Panc1 (cell line): Measurements from ENCODE around the gene GPR27. TPM values are rescaled to one million over a fixed set of nuclear protein-coding genes. Genes with fewer than 3 reads are reported as not detected.

Experiments used
- ATAC-seq: fragments of 200-7000 bp; cut with Tn5 transposase; 2 replicates; pipeline ENCODE4 v1.9.1; 2020; ENCODE audit warnings: mild to moderate bottlenecking, moderate library complexity
- BruUV-seq: library from RNA; stranded (reverse); fragments of 400-500 nt; replicated peaks from 2 replicates; lab custom pipeline; 2021; lab: Mats Ljungman, UMichigan
- CTCF ChIA-PET: fragments of 300-600 bp; sonication (Branson Sonifier 250); formaldehyde crosslinking; loops from one replicate; lab custom pipeline; 2022; ENCODE audit warnings: antibody characterized with exemption; lab: Charles Lee
- POLR2A ChIA-PET: fragments of 300-600 bp; sonication (Branson Sonifier 250); formaldehyde crosslinking; loops from one replicate; lab custom pipeline; 2022; ENCODE audit warnings: antibody characterized with exemption; lab: Charles Lee
- DNase-seq: peaks from one replicate; pipeline ENCODE4 v3.0.0-alpha.2; 2010; ENCODE audit warnings: low read depth, low spot score
- H3K27ac ChIP-seq: 2 replicates; pipeline ENCODE4 v1.5.1; 2011; ENCODE audit warnings: mild to moderate bottlenecking, low read length, inconsistent platforms
- H3K27me3 ChIP-seq: fragments of 200-500 bp; sonication (Bioruptor generic); 2 replicates; pipeline ENCODE4 v1.6.0; 2014; ENCODE audit warnings: low read length, inconsistent platforms; ENCODE audit not compliant: control insufficient read depth, insufficient read depth
- H3K36me3 ChIP-seq: fragments of 200-500 bp; sonication (Bioruptor generic); 2 replicates; pipeline ENCODE4 v1.5.1; 2014; ENCODE audit warnings: inconsistent platforms, mild to moderate bottlenecking, low read length, moderate library complexity; ENCODE audit not compliant: control insufficient read depth, insufficient read depth
- H3K4me1 ChIP-seq: 2 replicates; pipeline ENCODE4 v1.5.1; 2011; ENCODE audit warnings: inconsistent platforms, mild to moderate bottlenecking, low read length, moderate library complexity; ENCODE audit not compliant: control insufficient read depth, insufficient read depth
- H3K4me3 ChIP-seq, 2 experiments: 2 replicates each; pipeline ENCODE4 v1.5.1; 2011 to 2012; ENCODE audit warnings: low read depth in 2 of 2, low read length in 2 of 2, mild to moderate bottlenecking in 2 of 2, inconsistent platforms in 1 of 2, moderate library complexity in 1 of 2
- H3K9me3 ChIP-seq: fragments of 200-500 bp; sonication (Bioruptor generic); 2 replicates; pipeline ENCODE4 v1.5.1; 2014; ENCODE audit warnings: low read depth, mild to moderate bottlenecking, inconsistent platforms, low read length, moderate library complexity; ENCODE audit not compliant: control insufficient read depth, insufficient read depth
- CTCF ChIP-seq: fragments of 450-650 bp; IDR thresholded peaks from 2 replicates; pipeline ENCODE4 v1.5.1; 2017; ENCODE audit warnings: mild to moderate bottlenecking
- POLR2AphosphoS5 ChIP-seq: IDR thresholded peaks from 2 replicates; pipeline ENCODE4 v1.6.1; 2012; ENCODE audit warnings: mild to moderate bottlenecking, low read depth, low read length, moderate library complexity
- SIN3A ChIP-seq: IDR thresholded peaks from 2 replicates; pipeline ENCODE4 v1.6.1; 2012; ENCODE audit warnings: low read depth, mild to moderate bottlenecking, low read length, moderate library complexity, borderline replicate concordance; ENCODE audit not compliant: insufficient read depth
- TCF7L2 ChIP-seq: IDR thresholded peaks from 2 replicates; pipeline ENCODE4 v1.6.1; 2011; ENCODE audit warnings: mild to moderate bottlenecking, low read depth, low read length, inconsistent platforms
- in situ Hi-C: cut with HindIII; loops from 2 replicates; pipeline ENCODE4 v1.10.0; 2016; ENCODE audit warnings: low sequenced_read_pairs, low pct_unique_long_range_greater_than_20kb
- intact Hi-C: fragments of 100-400 bp; cut with micrococcal nuclease; formaldehyde crosslinking; loops from one replicate; pipeline ENCODE4 v1.10.0; 2022; ENCODE audit not compliant: unreplicated experiment
- total RNA-seq: library from RNA; stranded (reverse); gene quantifications from one replicate; pipeline ENCODE4 v1.2.1, GENCODE V29; 2021; ENCODE audit not compliant: unreplicated experiment
- TF ChIP-seq, protein P1 (sequence below), 2 experiments: IDR thresholded peaks; 2 replicates each; pipeline ENCODE4 v1.6.1; 2011 to 2012; ENCODE audit warnings: low read depth in 2 of 2, control low read depth in 1 of 2, low read length in 1 of 2, mild to moderate bottlenecking in 1 of 2, moderate library complexity in 1 of 2; ENCODE audit not compliant: insufficient read depth in 1 of 2

GPR27 gene
- total RNA-seq, 1 experiment from 2014 or later = 0.15 TPM

- intact Hi-C loops (no loop called here), in situ Hi-C loops (no loop called here)
- no peaks in the 10 kb centered on the region for H3K27me3 ChIP-seq
- TF ChIP-seq POLR2AphosphoS5 (no peak), TCF7L2 (no peak), SIN3A (no peak), CTCF (no peak)
- TF ChIP-seq, protein P1, sequence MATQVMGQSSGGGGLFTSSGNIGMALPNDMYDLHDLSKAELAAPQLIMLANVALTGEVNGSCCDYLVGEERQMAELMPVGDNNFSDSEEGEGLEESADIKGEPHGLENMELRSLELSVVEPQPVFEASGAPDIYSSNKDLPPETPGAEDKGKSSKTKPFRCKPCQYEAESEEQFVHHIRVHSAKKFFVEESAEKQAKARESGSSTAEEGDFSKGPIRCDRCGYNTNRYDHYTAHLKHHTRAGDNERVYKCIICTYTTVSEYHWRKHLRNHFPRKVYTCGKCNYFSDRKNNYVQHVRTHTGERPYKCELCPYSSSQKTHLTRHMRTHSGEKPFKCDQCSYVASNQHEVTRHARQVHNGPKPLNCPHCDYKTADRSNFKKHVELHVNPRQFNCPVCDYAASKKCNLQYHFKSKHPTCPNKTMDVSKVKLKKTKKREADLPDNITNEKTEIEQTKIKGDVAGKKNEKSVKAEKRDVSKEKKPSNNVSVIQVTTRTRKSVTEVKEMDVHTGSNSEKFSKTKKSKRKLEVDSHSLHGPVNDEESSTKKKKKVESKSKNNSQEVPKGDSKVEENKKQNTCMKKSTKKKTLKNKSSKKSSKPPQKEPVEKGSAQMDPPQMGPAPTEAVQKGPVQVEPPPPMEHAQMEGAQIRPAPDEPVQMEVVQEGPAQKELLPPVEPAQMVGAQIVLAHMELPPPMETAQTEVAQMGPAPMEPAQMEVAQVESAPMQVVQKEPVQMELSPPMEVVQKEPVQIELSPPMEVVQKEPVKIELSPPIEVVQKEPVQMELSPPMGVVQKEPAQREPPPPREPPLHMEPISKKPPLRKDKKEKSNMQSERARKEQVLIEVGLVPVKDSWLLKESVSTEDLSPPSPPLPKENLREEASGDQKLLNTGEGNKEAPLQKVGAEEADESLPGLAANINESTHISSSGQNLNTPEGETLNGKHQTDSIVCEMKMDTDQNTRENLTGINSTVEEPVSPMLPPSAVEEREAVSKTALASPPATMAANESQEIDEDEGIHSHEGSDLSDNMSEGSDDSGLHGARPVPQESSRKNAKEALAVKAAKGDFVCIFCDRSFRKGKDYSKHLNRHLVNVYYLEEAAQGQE (IDR thresholded peaks at IDR 0.05; ENCODE audit: insufficient read depth in 1 of 2, low read depth in 2 of 2, low read length in 1 of 2) = no peak
- no TSS peak for BruUV-seq
- H3K4me1 ChIP-seq = no peaks in the 10 kb centered on the region
- ATAC-seq (no peak), DNase-seq (no peak)
- no peaks in the 10 kb centered on the region for H3K36me3 ChIP-seq
- POLR2A ChIA-PET = no interaction called here
- CTCF ChIA-PET = no interaction called here
- no peak overlapping the region for H3K27ac ChIP-seq
- no peaks in the 10 kb centered on the region for H3K9me3 ChIP-seq
- H3K4me3 ChIP-seq = no peak overlapping the region
Measured at GRCh38 chr3:71803248-71803647, 49.6 kb downstream of the GPR27 start.

DNA sequence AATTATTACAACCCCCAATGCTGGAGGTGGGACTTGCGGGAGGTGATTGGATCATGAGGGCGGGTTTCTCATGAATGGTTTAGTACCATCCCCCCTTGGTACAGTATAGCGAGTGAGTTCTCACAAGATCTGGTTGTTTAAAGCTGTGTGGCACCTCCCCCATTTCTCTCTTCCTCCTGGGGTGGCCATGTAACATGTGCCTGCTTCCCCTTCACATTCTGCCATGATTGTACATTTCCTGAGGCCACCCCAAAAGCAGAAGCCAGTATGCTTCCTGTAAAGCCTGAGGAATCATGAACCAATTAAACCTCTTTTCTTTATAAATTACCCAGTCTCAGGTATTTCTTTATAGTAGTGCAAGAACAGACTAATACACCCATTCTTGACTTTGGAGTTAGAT lies 51.5 kb downstream of the GPR27 start:
- in situ Hi-C loops (no loop called here), intact Hi-C loops (no loop called here)
- Histone ChIP-seq H3K4me3 (no peak overlapping the region), H3K4me1 (no peaks in the 10 kb centered on the region), H3K9me3 (no peaks in the 10 kb centered on the region), H3K27ac (no peak overlapping the region), H3K36me3 (no peaks in the 10 kb centered on the region), H3K27me3 (no peaks in the 10 kb centered on the region)
- TF ChIP-seq, protein P1 (IDR thresholded peaks at IDR 0.05; ENCODE audit: insufficient read depth in 1 of 2, low read depth in 2 of 2, low read length in 1 of 2) = no peak
- no peak for TF ChIP-seq TCF7L2
- no peak for TF ChIP-seq POLR2AphosphoS5
- TF ChIP-seq SIN3A = no peak
- TF ChIP-seq CTCF = no peak
- DNase-seq = no peak
- BruUV-seq = no TSS peak
- ChIA-PET CTCF (no interaction called here), POLR2A (no interaction called here)
- no peak for ATAC-seq
